Stimulated activated naive CD8-positive, alpha-beta T cell treated with anti-CD3 and anti-CD28 coated beads, Interleukin-15, Interleukin-2, amounts not matched to agents 100 ng/mL and 50 ng/mL, for 24 hours (primary cell): ENCODE results near the gene HSD11B2.

Experiments
- H3K27ac Mint-ChIP-seq: one replicate; pipeline ENCODE4 v1.8.0; 2021; ENCODE audit warnings: mild to moderate bottlenecking, mixed read lengths
- H3K27me3 Mint-ChIP-seq: one replicate; pipeline ENCODE4 v1.8.0; 2021; ENCODE audit warnings: mixed read lengths
- H3K36me3 Mint-ChIP-seq: one replicate; pipeline ENCODE4 v1.8.0; 2021; ENCODE audit warnings: low read depth, mixed read lengths
- H3K4me1 Mint-ChIP-seq: one replicate; pipeline ENCODE4 v1.8.0; 2021; ENCODE audit warnings: low read depth, mixed read lengths
- H3K4me3 Mint-ChIP-seq: one replicate; pipeline ENCODE4 v1.8.0; 2021; ENCODE audit warnings: mild to moderate bottlenecking, mixed read lengths
- H3K9me3 Mint-ChIP-seq: one replicate; pipeline ENCODE4 v1.8.0; 2021; ENCODE audit warnings: mixed read lengths

Gene HSD11B2

GRCh38 chr16:67419931-67420330 is 11.0 kb upstream of the HSD11B2 start:
- Mint-ChIP-seq H3K9me3 (no peaks in the 10 kb centered on the region), H3K27me3 (peaks cover 29% of the 10 kb centered on the region), H3K4me3 (no peak overlapping the region), H3K4me1 (peaks cover 9% of the 10 kb centered on the region), H3K36me3 (no peaks in the 10 kb centered on the region), H3K27ac (no peak overlapping the region)

GRCh38 chr16:67421030-67421429 is 9.9 kb upstream of the HSD11B2 start:
- Mint-ChIP-seq H3K27ac (no peak overlapping the region), H3K4me1 (peaks cover 5% of the 10 kb centered on the region), H3K4me3 (no peak overlapping the region), H3K36me3 (no peaks in the 10 kb centered on the region), H3K27me3 (peaks cover 30% of the 10 kb centered on the region), H3K9me3 (no peaks in the 10 kb centered on the region)

- no peaks in the 10 kb centered on the region for H3K9me3 Mint-ChIP-seq
- no peaks in the 10 kb centered on the region for H3K4me1 Mint-ChIP-seq
- H3K27ac Mint-ChIP-seq, result no peak overlapping the region
- H3K36me3 Mint-ChIP-seq, result no peaks in the 10 kb centered on the region
- H3K27me3 Mint-ChIP-seq, result peaks cover 31% of the 10 kb centered on the region
- H3K4me3 Mint-ChIP-seq, result no peak overlapping the region
These were observed 7.9 kb upstream of the HSD11B2 start for GRCh38 chr16:67423015-67423414.

GRCh38 chr16:67423611-67424260 is 7.2 kb upstream of the HSD11B2 start:
- H3K27ac Mint-ChIP-seq, result no peak overlapping the region
- H3K4me1 Mint-ChIP-seq, result no peaks in the 10 kb centered on the region
- H3K9me3 Mint-ChIP-seq, result no peaks in the 10 kb centered on the region
- H3K27me3 Mint-ChIP-seq, result peaks cover 35% of the 10 kb centered on the region
- no peak overlapping the region for H3K4me3 Mint-ChIP-seq
- no peaks in the 10 kb centered on the region for H3K36me3 Mint-ChIP-seq

- Mint-ChIP-seq H3K4me1 (no peaks in the 10 kb centered on the region), H3K9me3 (no peaks in the 10 kb centered on the region), H3K36me3 (no peaks in the 10 kb centered on the region), H3K27ac (no peak overlapping the region), H3K27me3 (peaks cover 39% of the 10 kb centered on the region), H3K4me3 (no peak overlapping the region)
These were observed 6.7 kb upstream of the HSD11B2 start for GRCh38 chr16:67424261-67424615.

- Mint-ChIP-seq H3K27ac (no peak overlapping the region), H3K4me1 (peaks cover under 1% of the 10 kb centered on the region), H3K36me3 (no peaks in the 10 kb centered on the region), H3K27me3 (peaks cover 39% of the 10 kb centered on the region), H3K9me3 (no peaks in the 10 kb centered on the region), H3K4me3 (no peak overlapping the region)
These were observed 5.9 kb upstream of the HSD11B2 start for GRCh38 chr16:67425061-67425460.

- peaks cover 4% of the 10 kb centered on the region for H3K4me1 Mint-ChIP-seq
- H3K27ac Mint-ChIP-seq, result no peak overlapping the region
- peaks cover 42% of the 10 kb centered on the region for H3K27me3 Mint-ChIP-seq
- no peaks in the 10 kb centered on the region for H3K9me3 Mint-ChIP-seq
- H3K36me3 Mint-ChIP-seq, result no peaks in the 10 kb centered on the region
- H3K4me3 Mint-ChIP-seq, result no peak overlapping the region
These were observed 5.3 kb upstream of the HSD11B2 start for GRCh38 chr16:67425580-67425979.

- no peaks in the 10 kb centered on the region for H3K36me3 Mint-ChIP-seq
- H3K9me3 Mint-ChIP-seq, result no peaks in the 10 kb centered on the region
- no peak overlapping the region for H3K4me3 Mint-ChIP-seq
- peaks cover 42% of the 10 kb centered on the region for H3K27me3 Mint-ChIP-seq
- H3K4me1 Mint-ChIP-seq, result peaks cover 4% of the 10 kb centered on the region
- H3K27ac Mint-ChIP-seq, result no peak overlapping the region
These were observed 4.9 kb upstream of the HSD11B2 start for GRCh38 chr16:67426022-67426421.

GRCh38 chr16:67426950-67427349 is 4.0 kb upstream of the HSD11B2 start:
- no peak overlapping the region for H3K27ac Mint-ChIP-seq
- H3K9me3 Mint-ChIP-seq, result no peaks in the 10 kb centered on the region
- peaks cover 48% of the 10 kb centered on the region for H3K27me3 Mint-ChIP-seq
- H3K36me3 Mint-ChIP-seq, result no peaks in the 10 kb centered on the region
- no peak overlapping the region for H3K4me3 Mint-ChIP-seq
- H3K4me1 Mint-ChIP-seq, result peaks cover 4% of the 10 kb centered on the region

GRCh38 chr16:67428146-67428731 is 2.7 kb upstream of the HSD11B2 start:
- no peaks in the 10 kb centered on the region for H3K36me3 Mint-ChIP-seq
- H3K4me3 Mint-ChIP-seq, result no peak overlapping the region
- H3K9me3 Mint-ChIP-seq, result no peaks in the 10 kb centered on the region
- H3K4me1 Mint-ChIP-seq, result peaks cover 4% of the 10 kb centered on the region
- H3K27ac Mint-ChIP-seq, result no peak overlapping the region
- peaks cover 54% of the 10 kb centered on the region for H3K27me3 Mint-ChIP-seq

GRCh38 chr16:67429053-67429798 is 1.7 kb upstream of the HSD11B2 start:
- H3K27ac Mint-ChIP-seq, result no peak overlapping the region
- H3K4me1 Mint-ChIP-seq, result peaks cover 4% of the 10 kb centered on the region
- H3K9me3 Mint-ChIP-seq, result no peaks in the 10 kb centered on the region
- H3K27me3 Mint-ChIP-seq, result peaks cover 47% of the 10 kb centered on the region
- peak overlapping the region; percentile 32 for H3K4me3 Mint-ChIP-seq
- H3K36me3 Mint-ChIP-seq, result no peaks in the 10 kb centered on the region

GRCh38 chr16:67429799-67430503 is 970 bp upstream of the HSD11B2 start:
- Mint-ChIP-seq H3K9me3 (no peaks in the 10 kb centered on the region), H3K4me1 (peaks cover 4% of the 10 kb centered on the region), H3K27ac (peak overlapping the region; percentile 58), H3K36me3 (no peaks in the 10 kb centered on the region), H3K4me3 (peak overlapping the region; percentile 78), H3K27me3 (peaks cover 45% of the 10 kb centered on the region)

- peaks cover 4% of the 10 kb centered on the region for H3K4me1 Mint-ChIP-seq
- H3K4me3 Mint-ChIP-seq, result peak overlapping the region; percentile 78
- peaks cover 40% of the 10 kb centered on the region for H3K27me3 Mint-ChIP-seq
- H3K27ac Mint-ChIP-seq, result peak overlapping the region; percentile 58
- H3K9me3 Mint-ChIP-seq, result no peaks in the 10 kb centered on the region
- no peaks in the 10 kb centered on the region for H3K36me3 Mint-ChIP-seq
These were observed 381 bp upstream of the HSD11B2 start for GRCh38 chr16:67430504-67430976.

- no peaks in the 10 kb centered on the region for H3K36me3 Mint-ChIP-seq
- H3K4me1 Mint-ChIP-seq, result peaks cover 4% of the 10 kb centered on the region
- H3K9me3 Mint-ChIP-seq, result no peaks in the 10 kb centered on the region
- H3K27ac Mint-ChIP-seq, result no peak overlapping the region
- H3K27me3 Mint-ChIP-seq, result peaks cover 34% of the 10 kb centered on the region
- peak overlapping the region; percentile 57 for H3K4me3 Mint-ChIP-seq
These were observed 1.0 kb downstream of the HSD11B2 start for GRCh38 chr16:67431775-67432505.
